LNCAP (cell line): ENCODE measurements around the gene PRSS56.

ENCODE experiments used
- CTCF ChIP-seq: fragments of 450-650 bp; IDR thresholded peaks from 2 replicates; pipeline ENCODE4 v1.5.1; 2017; ENCODE audit warnings: mild to moderate bottlenecking

PRSS56 gene

GRCh38 chr2:232488721-232489300, 31.4 kb upstream of the PRSS56 start:
- no peak for TF ChIP-seq CTCF

GRCh38 chr2:232489516-232490220, 30.5 kb upstream of the PRSS56 start:
- no peak for TF ChIP-seq CTCF

- no peak for TF ChIP-seq CTCF
Measured at GRCh38 chr2:232490221-232491138, 29.7 kb upstream of the PRSS56 start.

GRCh38 chr2:232491139-232491780, 28.9 kb upstream of the PRSS56 start:
- TF ChIP-seq CTCF, result no peak

- no peak for TF ChIP-seq CTCF
Measured at GRCh38 chr2:232492236-232492848, 27.8 kb upstream of the PRSS56 start.

GRCh38 chr2:232492963-232493700, 27.1 kb upstream of the PRSS56 start:
- no peak for TF ChIP-seq CTCF
